GM12878 (cell line): ENCODE results near the gene TSHZ1.

Experiments used
- CEBPZ ChIP-seq: fragments of 150-350 bp; IDR thresholded peaks from 2 replicates; pipeline ENCODE4 v1.6.1; 2016; ENCODE audit warnings: low read depth, low read length
- CREB1 ChIP-seq: IDR thresholded peaks from 2 replicates; pipeline ENCODE4 v1.6.1; 2012; ENCODE audit warnings: low read depth, mild to moderate bottlenecking, inconsistent platforms
- CTCF ChIP-seq, 3 experiments: IDR thresholded peaks in 2 of 3; conservative IDR thresholded peaks in 1 of 3; 2 replicates each; pipeline ENCODE4 v1.5.1; 2011; ENCODE audit warnings: low read depth in 3 of 3, low read length in 3 of 3, mild to moderate bottlenecking in 3 of 3, control low read depth in 2 of 3, moderate library complexity in 2 of 3, inconsistent platforms in 1 of 3, mixed read lengths in 1 of 3; ENCODE audit not compliant: control insufficient read depth in 2 of 3, insufficient read depth in 1 of 3; ENCODE audit errors: extremely low read depth in 1 of 3
- ELK1 ChIP-seq: IDR thresholded peaks from 2 replicates; pipeline ENCODE4 v1.6.1; 2012; ENCODE audit warnings: low read depth, low read length, improper control_type of control experiment
- EP300 ChIP-seq, 2 experiments: fragments of 150-350 bp in 1 of 2; IDR thresholded peaks; 2 replicates each; pipeline ENCODE4 v1.6.1; 2011 to 2012; ENCODE audit warnings: low read depth in 2 of 2, low read length in 2 of 2, borderline replicate concordance in 1 of 2, improper control_type of control experiment in 1 of 2, inconsistent platforms in 1 of 2; ENCODE audit not compliant: control insufficient read depth in 1 of 2
- FOS ChIP-seq: IDR thresholded peaks from 3 replicates; pipeline ENCODE4 v1.6.1; 2011; ENCODE audit warnings: borderline replicate concordance; ENCODE audit not compliant: insufficient read length; ENCODE audit errors: extremely low read depth
- NFXL1 ChIP-seq: fragments of 450-650 bp; IDR thresholded peaks from 2 replicates; pipeline ENCODE4 v1.6.1; 2017; ENCODE audit warnings: antibody characterized with exemption, mild to moderate bottlenecking, borderline replicate concordance
- RCOR1 ChIP-seq: conservative IDR thresholded peaks from 2 replicates; pipeline ENCODE4 v1.6.1; 2012; ENCODE audit warnings: low read depth, low read length, improper control_type of control experiment
- SREBF2 ChIP-seq: IDR thresholded peaks from 2 replicates; pipeline ENCODE4 v1.6.1; 2012; ENCODE audit warnings: mild to moderate bottlenecking, low read length
- USF1 ChIP-seq: IDR thresholded peaks from 2 replicates; pipeline ENCODE4 v1.6.1; 2011; ENCODE audit warnings: borderline replicate concordance, low read depth, mild to moderate bottlenecking, moderate library complexity, mixed read lengths, low read length; ENCODE audit not compliant: insufficient read depth; ENCODE audit errors: extremely low read length
- ZNF24 ChIP-seq: fragments of 450-650 bp; IDR thresholded peaks from 2 replicates; pipeline ENCODE4 v1.6.1; 2017; ENCODE audit warnings: antibody characterized with exemption, mild to moderate bottlenecking
- TF ChIP-seq, protein P1 (sequence below): IDR thresholded peaks from 2 replicates; pipeline ENCODE4 v1.6.1; 2012; ENCODE audit warnings: improper control_type of control experiment, low read depth, low read length; ENCODE audit not compliant: insufficient replicate concordance

DNA sequence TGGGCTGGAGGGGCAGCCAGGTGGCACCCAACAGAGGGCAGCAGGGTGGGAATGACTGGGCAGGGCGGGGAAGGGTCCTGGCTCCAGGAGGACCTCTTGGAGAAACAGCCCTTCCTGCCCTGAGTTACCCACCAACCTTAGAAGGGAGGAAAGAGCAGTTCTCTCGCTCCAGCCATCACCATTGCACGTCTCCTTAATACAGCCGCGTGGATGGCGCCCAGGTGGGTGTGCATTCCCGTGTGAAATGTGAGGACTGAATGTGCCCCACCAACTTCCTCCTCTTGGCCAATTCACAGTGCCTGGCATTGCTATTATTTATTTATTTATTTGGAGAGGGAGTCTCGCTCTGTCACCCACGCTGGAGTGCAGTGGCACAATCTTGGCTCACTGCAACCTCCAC lies 109.9 kb downstream of the TSHZ1 start:
- no peak for TF ChIP-seq SREBF2
- no peak for TF ChIP-seq FOS
- TF ChIP-seq, protein P1, sequence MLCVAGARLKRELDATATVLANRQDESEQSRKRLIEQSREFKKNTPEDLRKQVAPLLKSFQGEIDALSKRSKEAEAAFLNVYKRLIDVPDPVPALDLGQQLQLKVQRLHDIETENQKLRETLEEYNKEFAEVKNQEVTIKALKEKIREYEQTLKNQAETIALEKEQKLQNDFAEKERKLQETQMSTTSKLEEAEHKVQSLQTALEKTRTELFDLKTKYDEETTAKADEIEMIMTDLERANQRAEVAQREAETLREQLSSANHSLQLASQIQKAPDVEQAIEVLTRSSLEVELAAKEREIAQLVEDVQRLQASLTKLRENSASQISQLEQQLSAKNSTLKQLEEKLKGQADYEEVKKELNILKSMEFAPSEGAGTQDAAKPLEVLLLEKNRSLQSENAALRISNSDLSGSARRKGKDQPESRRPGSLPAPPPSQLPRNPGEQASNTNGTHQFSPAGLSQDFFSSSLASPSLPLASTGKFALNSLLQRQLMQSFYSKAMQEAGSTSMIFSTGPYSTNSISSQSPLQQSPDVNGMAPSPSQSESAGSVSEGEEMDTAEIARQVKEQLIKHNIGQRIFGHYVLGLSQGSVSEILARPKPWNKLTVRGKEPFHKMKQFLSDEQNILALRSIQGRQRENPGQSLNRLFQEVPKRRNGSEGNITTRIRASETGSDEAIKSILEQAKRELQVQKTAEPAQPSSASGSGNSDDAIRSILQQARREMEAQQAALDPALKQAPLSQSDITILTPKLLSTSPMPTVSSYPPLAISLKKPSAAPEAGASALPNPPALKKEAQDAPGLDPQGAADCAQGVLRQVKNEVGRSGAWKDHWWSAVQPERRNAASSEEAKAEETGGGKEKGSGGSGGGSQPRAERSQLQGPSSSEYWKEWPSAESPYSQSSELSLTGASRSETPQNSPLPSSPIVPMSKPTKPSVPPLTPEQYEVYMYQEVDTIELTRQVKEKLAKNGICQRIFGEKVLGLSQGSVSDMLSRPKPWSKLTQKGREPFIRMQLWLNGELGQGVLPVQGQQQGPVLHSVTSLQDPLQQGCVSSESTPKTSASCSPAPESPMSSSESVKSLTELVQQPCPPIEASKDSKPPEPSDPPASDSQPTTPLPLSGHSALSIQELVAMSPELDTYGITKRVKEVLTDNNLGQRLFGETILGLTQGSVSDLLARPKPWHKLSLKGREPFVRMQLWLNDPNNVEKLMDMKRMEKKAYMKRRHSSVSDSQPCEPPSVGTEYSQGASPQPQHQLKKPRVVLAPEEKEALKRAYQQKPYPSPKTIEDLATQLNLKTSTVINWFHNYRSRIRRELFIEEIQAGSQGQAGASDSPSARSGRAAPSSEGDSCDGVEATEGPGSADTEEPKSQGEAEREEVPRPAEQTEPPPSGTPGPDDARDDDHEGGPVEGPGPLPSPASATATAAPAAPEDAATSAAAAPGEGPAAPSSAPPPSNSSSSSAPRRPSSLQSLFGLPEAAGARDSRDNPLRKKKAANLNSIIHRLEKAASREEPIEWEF, result no peak
- no peak for TF ChIP-seq CEBPZ
- TF ChIP-seq ELK1, result no peak
- TF ChIP-seq CTCF (IDR thresholded peaks at IDR 0.05 in 2 of 3, conservative IDR thresholded peaks at IDR 0.05 in 1 of 3; ENCODE audit: control insufficient read depth in 2 of 3, extremely low read depth in 1 of 3, insufficient read depth in 1 of 3, low read depth in 3 of 3, low read length in 3 of 3), result no peak
- TF ChIP-seq RCOR1, result no peak
- TF ChIP-seq EP300 (IDR thresholded peaks at IDR 0.05; ENCODE audit: borderline replicate concordance in 1 of 2, control insufficient read depth in 1 of 2, low read depth in 2 of 2, low read length in 2 of 2), result no peak
- no peak for TF ChIP-seq USF1
- TF ChIP-seq CREB1, result no peak
- no peak for TF ChIP-seq ZNF24
- no peak for TF ChIP-seq NFXL1
